ENCODE measurements around the gene TMEM17.

Gene TMEM17

DNA sequence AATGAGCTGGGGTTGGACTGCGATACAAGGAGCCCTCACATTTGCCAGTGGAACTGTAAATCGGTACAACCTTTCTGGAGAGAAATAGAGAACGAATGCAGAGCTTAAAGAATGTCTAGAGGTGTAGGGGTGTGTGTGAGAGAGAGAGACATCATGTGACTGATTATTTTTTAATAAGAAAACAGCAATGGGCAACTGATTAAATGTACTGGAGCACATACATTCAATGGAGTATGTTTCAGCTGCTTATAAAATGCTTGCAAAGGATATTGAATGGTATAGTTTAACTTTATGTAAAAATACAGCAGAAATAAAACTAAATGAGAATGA lies 391 bp upstream of the TMEM17 start:
- TF ChIP-seq, protein P1, sequence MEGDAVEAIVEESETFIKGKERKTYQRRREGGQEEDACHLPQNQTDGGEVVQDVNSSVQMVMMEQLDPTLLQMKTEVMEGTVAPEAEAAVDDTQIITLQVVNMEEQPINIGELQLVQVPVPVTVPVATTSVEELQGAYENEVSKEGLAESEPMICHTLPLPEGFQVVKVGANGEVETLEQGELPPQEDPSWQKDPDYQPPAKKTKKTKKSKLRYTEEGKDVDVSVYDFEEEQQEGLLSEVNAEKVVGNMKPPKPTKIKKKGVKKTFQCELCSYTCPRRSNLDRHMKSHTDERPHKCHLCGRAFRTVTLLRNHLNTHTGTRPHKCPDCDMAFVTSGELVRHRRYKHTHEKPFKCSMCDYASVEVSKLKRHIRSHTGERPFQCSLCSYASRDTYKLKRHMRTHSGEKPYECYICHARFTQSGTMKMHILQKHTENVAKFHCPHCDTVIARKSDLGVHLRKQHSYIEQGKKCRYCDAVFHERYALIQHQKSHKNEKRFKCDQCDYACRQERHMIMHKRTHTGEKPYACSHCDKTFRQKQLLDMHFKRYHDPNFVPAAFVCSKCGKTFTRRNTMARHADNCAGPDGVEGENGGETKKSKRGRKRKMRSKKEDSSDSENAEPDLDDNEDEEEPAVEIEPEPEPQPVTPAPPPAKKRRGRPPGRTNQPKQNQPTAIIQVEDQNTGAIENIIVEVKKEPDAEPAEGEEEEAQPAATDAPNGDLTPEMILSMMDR (conservative IDR thresholded peaks at IDR 0.05; ENCODE audit: low read depth, low read length) = no peak
- DNase-seq (ENCODE audit: low read depth) = no peak
- peak overlapping the region; percentile 82 for H3K4me3 ChIP-seq (ENCODE audit: low read length)

DNA sequence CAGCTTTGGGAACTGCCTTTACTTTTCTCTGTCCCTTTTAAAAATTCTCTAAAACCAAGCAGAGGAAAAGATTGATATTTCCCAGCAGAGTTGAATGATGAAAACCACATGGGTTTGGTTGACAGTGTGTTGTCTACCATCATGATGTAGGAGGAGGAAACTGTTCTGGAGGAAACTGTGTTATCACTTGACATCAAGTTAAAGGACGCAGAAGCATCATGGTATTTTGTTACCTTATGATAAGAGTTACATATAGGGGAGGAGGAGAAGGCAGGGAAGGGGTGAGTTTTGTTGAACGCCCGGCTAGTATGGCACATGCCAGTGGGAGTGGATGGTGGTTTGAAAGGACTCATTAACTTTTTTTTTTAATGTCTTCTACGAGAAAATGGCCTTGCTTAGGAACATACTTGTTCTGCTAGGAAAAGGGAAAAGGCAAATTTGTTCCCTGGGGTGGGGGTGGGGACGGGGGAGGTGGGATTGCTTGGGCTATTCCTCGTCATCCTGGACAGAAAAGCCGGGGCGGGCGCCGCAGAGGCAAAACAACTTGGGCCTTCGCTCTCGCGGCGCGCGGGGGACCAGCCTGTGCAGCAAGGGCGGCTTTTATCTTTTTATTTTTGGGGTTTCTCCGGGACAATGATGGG lies 766 bp downstream of the TMEM17 start:
- DNase-seq (ENCODE audit: low read depth) = no peak
- H3K4me3 ChIP-seq (ENCODE audit: low read length) = peak overlapping the region; percentile 82
- TF ChIP-seq, protein P1 (conservative IDR thresholded peaks at IDR 0.05; ENCODE audit: low read depth, low read length) = no peak

DNA sequence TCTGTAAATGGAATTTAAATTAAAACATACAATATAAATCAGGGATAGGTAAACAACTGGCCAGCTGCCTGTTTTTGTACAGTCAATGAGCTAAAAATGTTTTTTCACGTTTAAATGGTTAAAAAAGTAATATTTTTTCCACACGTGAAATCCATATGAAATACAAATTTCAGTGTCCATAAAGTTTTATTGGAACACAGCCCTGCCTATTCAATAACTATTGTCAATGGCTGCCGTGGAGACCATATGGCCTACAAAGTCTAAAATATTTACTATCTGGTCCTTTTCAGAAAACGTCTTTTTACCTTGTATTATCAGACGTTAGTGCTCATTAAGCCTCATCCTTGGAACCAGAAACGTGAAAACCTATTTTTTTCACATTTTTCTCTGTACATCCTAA lies 1.3 kb downstream of the TMEM17 start:
- TF ChIP-seq, protein P1 (conservative IDR thresholded peaks at IDR 0.05; ENCODE audit: low read depth, low read length) = no peak
- DNase-seq (ENCODE audit: low read depth) = no peak
- no peak overlapping the region for H3K4me3 ChIP-seq (ENCODE audit: low read length)

DNA sequence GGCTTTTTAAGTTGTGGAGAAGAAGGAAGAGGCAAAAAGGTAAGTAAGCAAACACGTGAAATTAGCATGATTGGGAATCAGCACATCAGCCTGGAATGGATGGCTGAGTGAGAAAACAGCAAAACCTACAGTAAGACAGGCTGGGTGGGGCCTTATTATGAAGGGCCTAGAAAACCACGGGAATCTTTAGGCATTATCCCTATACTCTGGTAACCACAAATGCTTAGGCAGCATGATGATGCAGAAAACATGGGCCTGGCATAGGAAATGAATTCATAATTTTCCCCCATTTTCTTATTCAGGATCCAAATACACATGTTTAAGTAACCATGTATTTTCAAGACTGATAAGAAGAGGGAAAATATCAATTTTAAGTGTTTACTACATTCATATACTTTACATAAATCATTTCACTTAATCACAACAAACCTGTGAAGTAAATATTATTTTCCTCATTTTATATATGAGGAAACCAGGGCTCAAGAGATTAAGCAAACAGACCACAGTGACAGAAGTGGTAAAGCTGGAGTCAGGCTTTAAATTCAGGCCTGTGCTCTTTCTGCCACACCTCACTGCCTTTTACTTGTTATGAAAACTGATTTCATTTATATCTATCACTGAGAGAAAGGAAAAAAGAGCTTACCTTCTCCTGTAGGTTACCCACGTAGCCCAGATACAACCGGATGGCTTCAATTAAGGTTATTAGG lies 4.0 kb downstream of the TMEM17 start:
- TF ChIP-seq, protein P1 (conservative IDR thresholded peaks at IDR 0.05; ENCODE audit: low read depth, low read length) = no peak
- no peak for DNase-seq (ENCODE audit: low read depth)
- no peak overlapping the region for H3K4me3 ChIP-seq (ENCODE audit: low read length)

DNA sequence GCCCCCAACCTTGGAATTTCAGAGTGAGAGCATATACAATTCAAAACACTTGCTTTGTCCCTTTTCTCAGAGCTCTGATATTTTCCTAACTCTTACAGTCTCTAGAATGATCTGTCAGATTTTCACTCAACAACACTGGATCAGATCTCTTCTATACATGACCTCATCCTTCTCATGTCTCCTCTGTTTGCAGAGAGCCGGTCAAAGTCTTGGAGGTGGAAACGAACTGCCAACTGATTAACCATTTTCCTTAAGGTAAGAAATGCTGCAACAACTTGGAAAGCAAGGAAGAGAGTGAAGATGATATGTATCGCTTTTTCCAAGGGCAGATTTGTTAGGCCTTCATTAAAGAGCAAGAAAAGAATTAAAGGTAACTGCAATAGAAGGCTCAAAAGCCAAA lies 4.9 kb downstream of the TMEM17 start:
- no peak overlapping the region for H3K4me3 ChIP-seq (ENCODE audit: low read length)
- DNase-seq (ENCODE audit: low read depth) = no peak
- TF ChIP-seq, protein P1 (conservative IDR thresholded peaks at IDR 0.05; ENCODE audit: low read depth, low read length) = no peak

DNA sequence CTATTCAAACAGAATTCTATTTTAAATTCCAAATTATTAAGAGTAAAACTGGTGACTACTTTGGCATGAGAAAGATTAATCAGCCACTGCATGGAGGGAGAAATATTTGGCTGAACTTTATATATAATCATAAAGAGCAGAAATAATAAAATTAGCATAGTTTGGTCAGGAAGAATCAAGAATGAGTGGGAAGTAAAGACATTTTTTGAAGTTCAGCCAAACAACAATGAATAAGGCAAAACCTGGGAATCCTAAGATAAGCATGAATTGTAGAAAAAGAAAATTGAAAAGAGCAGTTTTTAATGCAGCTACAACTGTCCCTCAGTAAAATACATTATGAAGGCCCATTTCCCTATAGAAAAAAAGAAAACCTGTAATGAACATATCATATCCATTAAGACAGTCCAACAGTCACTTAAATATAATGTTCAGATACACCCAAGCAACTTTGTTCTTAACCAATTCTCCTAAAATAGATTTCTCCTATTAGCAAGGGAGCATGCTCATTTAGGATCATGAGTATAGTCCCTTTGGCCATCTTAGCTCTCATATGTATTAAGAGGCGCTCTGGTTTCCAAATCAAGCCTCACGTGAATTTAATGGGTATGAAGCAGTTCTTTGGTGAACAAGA lies 6.5 kb downstream of the TMEM17 start:
- TF ChIP-seq, protein P1 (conservative IDR thresholded peaks at IDR 0.05; ENCODE audit: low read depth, low read length) = no peak
- no peak for DNase-seq (ENCODE audit: low read depth)
- H3K4me3 ChIP-seq (ENCODE audit: low read length) = no peak overlapping the region

DNA sequence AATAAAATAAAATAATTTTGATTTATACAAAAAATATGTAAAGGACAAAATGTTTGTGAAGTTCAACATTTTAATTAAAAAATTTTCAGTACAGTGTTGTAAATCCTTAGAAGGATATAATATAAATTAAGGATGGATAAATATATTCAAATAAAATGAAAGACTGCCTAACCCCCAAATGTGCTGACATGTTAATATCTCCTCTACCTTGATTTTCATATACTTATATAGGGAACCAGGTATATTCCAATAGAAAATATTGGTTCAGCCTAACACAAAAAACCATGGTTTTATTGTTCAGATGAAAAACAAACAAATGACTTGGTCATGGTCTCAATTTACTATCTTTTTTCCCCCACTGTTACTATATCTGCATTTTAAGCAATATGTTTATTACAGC lies 7.3 kb downstream of the TMEM17 start:
- no peak for DNase-seq (ENCODE audit: low read depth)
- no peak overlapping the region for H3K4me3 ChIP-seq (ENCODE audit: low read length)
- TF ChIP-seq, protein P1 (conservative IDR thresholded peaks at IDR 0.05; ENCODE audit: low read depth, low read length) = no peak

Data from retinal pigment epithelial cell (primary cell).